Duodenal mucosa (tissue), 2 donors: ENCODE measurements around the gene GSTA4.

ENCODE experiments used
- H3K27ac ChIP-seq: one replicate; pipeline ENCODE4 v1.7.0; 2013; ENCODE audit warnings: low read depth, low read length
- H3K27me3 ChIP-seq, 2 donors: one replicate each; pipeline ENCODE4 v1.7.0; 2013; ENCODE audit warnings: low read length in 2 of 2, control low read depth in 1 of 2; ENCODE audit not compliant: insufficient read depth in 2 of 2, control insufficient read depth in 1 of 2
- H3K36me3 ChIP-seq, 2 donors: one replicate each; pipeline ENCODE4 v1.7.0; 2013; ENCODE audit warnings: low read length in 2 of 2, control low read depth in 1 of 2; ENCODE audit not compliant: insufficient read depth in 2 of 2, control insufficient read depth in 1 of 2
- H3K4me1 ChIP-seq, 2 donors: one replicate each; pipeline ENCODE4 v1.7.0; 2013; ENCODE audit warnings: low read length in 2 of 2, control low read depth in 1 of 2; ENCODE audit not compliant: insufficient read depth in 2 of 2, control insufficient read depth in 1 of 2
- H3K4me3 ChIP-seq, 2 donors: one replicate each; pipeline ENCODE4 v1.7.0; 2013; ENCODE audit warnings: low read length in 2 of 2, low read depth in 1 of 2
- H3K9ac ChIP-seq, 2 donors: one replicate each; pipeline ENCODE4 v1.7.0; 2013; ENCODE audit warnings: low read length in 2 of 2, low read depth in 1 of 2
- H3K9me3 ChIP-seq, 2 donors: one replicate each; pipeline ENCODE4 v1.7.0; 2013; ENCODE audit warnings: low read length in 2 of 2, control low read depth in 1 of 2; ENCODE audit not compliant: control insufficient read depth in 1 of 2

GSTA4 gene

DNA sequence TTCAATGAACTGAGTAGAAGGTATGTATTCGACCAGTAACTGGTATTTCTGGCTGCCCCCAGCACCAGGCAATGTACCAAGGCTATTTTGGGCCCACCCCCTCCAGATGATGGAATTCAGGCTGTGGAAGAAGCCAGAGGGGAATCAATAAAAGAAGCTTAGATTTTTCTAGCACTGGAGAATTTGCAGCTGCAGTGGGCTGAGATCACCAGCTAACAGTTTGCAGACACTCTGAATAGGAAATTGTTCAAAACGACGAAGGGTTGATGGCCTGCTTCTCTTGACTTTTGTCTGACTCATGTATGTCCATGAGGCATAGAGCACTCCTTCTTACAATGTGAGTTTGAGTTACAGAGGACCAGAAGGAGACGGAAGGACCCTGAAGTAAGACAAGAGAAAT, 37.8 kb upstream of the GSTA4 start:
- Histone ChIP-seq H3K36me3 (peaks cover 27 to 81% of the 10 kb centered on the region in 2 donors), H3K27ac (no peak overlapping the region), H3K27me3 (no peaks in the 10 kb centered on the region), H3K9ac (no peak overlapping the region), H3K4me1 (peaks cover 0 to 6% of the 10 kb centered on the region in 2 donors), H3K4me3 (no peak overlapping the region), H3K9me3 (no peaks in the 10 kb centered on the region)

DNA sequence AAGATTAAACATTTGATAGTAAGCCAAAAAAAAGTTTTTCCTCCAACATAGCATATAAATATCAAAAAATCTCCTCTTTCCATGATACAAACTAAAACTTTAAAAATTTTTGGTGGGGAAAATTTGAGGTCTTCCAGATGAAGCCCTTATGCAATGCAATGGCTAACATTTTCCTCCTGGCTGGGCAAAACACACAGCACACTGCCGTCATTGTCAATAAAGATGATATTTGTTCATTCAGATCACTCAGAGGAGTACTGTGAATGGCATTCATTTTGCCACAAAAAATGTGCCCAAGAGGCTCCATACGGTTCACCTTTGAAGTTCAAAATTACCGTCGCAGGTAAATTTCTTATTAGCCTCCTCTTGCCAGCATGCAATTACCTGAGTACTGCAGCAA, 36.2 kb upstream of the GSTA4 start:
- H3K36me3 ChIP-seq = peaks cover 34 to 84% of the 10 kb centered on the region in 2 donors

DNA sequence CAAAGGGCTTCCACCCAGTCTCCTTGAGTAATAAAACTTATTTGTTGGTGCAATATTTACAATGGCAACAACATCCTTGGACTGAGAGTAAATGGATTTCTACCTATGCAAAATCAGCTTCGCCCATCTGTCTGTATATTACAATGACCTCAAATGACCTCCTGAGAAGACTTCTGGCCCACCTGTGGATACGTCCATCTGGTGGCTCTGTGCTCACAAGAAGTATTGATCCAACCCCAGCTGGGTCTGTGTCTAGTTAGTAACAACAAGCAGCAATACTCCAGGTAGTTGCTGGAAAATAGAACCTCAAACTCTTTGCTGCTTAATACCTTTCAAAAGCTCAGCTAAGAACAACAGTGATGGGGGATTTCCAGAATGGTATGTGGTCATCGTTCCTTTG, 34.7 kb upstream of the GSTA4 start:
- Histone ChIP-seq H3K9me3 (no peaks in the 10 kb centered on the region), H3K27ac (no peak overlapping the region), H3K4me1 (peaks cover 0 to 6% of the 10 kb centered on the region in 2 donors), H3K4me3 (no peak overlapping the region), H3K36me3 (peaks cover 38 to 83% of the 10 kb centered on the region in 2 donors), H3K9ac (no peak overlapping the region), H3K27me3 (no peaks in the 10 kb centered on the region)

More for the DNA sequence above, 36.2 kb upstream of the GSTA4 start:
- Histone ChIP-seq H3K9me3 (no peaks in the 10 kb centered on the region), H3K9ac (no peak overlapping the region), H3K27ac (no peak overlapping the region), H3K4me1 (peaks cover 0 to 6% of the 10 kb centered on the region in 2 donors), H3K4me3 (no peak overlapping the region), H3K27me3 (no peaks in the 10 kb centered on the region)

DNA sequence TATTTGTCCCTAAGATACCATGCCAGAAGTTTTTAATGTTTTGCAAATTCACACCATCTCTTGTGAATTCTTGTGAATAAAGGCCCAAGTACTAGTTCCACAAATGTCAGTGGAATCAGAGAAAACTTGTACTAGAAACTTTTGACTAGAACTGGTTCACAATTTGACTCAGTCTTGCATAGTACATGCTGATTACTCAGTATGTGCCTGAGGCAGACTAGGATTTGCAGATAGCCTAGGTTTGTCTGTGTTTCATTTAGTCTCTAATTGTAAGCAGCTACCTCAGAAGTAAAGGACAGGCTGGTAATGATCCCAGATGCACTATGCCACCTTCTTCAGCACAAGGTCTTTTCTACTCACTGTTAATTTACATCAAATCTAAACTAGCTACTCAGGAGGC, 34.2 kb upstream of the GSTA4 start:
- Histone ChIP-seq H3K9me3 (no peaks in the 10 kb centered on the region), H3K9ac (no peak overlapping the region), H3K4me1 (peaks cover 0 to 6% of the 10 kb centered on the region in 2 donors), H3K27ac (no peak overlapping the region), H3K36me3 (peaks cover 34 to 83% of the 10 kb centered on the region in 2 donors), H3K27me3 (no peaks in the 10 kb centered on the region), H3K4me3 (no peak overlapping the region)

DNA sequence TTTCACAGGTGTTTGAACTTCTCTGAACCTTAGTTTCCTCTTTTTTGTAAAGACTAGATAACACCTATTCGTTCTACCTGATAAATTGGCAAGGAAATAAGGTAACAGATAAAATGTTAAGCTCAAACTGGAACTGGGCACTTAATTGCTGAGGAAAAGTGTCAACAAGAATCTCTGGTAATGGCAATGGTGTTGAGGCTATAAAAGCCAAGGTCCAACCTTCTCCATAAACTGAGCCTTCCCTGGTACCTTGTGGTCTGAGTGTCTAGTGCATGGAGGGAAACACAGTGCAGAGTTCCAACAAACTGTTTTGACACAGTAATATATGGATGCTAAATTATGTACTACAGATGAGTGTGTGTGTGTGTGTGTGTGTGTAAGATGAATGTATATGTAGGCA, 33.4 kb upstream of the GSTA4 start:
- Histone ChIP-seq H3K4me1 (peaks cover 0 to 6% of the 10 kb centered on the region in 2 donors), H3K36me3 (peaks cover 34 to 84% of the 10 kb centered on the region in 2 donors)

DNA sequence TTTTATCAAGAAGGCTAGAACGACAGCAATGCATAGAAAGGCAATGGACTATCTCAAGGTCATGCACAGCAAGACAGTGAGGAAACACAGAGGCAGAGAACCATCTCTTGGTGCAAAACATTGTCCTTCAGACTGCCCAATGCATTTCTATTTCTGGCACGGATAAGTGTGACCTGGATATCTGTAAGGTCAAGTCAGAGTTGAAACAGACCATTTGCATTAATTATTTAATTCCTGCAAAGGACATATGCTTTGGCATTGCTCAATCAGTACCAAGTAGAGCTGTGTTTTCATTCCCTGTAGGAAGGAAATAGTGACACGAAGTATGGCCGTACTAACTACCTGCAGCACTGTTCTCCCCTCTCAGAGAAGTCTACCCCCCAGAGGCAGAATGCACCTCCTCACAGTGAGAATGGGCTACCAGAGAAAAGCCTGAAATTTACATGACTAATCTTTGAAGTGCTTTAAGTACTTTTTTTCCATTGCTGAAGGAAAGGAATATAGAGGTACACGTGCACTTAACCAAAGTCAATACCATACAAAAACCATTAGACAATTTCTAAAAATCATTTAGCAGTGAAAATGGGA, 32.1 kb upstream of the GSTA4 start:
- Histone ChIP-seq H3K4me3 (no peak overlapping the region), H3K27me3 (no peaks in the 10 kb centered on the region), H3K27ac (no peak overlapping the region), H3K36me3 (peaks cover 31 to 80% of the 10 kb centered on the region in 2 donors), H3K9me3 (no peaks in the 10 kb centered on the region), H3K9ac (no peak overlapping the region), H3K4me1 (no peaks in the 10 kb centered on the region)

More for the DNA sequence above, 33.4 kb upstream of the GSTA4 start:
- no peak overlapping the region for H3K4me3 ChIP-seq
- H3K9ac ChIP-seq = no peak overlapping the region
- H3K9me3 ChIP-seq = no peaks in the 10 kb centered on the region
- H3K27ac ChIP-seq = no peak overlapping the region
- H3K27me3 ChIP-seq = no peaks in the 10 kb centered on the region

DNA sequence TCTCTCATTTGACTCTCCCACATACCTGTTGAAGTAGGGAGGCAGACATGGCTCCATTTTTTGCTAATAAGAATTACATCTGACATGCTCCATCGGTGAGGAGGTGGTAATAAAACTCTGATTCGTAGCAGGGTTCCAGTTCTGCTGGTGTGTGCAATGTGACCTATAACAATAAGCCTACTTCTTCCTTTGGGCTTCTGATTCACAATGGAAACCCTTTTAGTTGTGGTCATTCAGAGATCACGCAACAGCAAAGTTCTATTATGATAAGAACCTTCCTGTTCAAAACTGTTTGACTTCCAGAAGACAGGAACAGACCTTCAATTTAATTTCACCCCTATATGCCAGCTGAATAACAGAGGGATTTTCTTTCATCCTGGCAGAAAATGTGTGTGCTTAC, 31.4 kb upstream of the GSTA4 start:
- Histone ChIP-seq H3K27ac (no peak overlapping the region), H3K9me3 (no peaks in the 10 kb centered on the region), H3K9ac (no peak overlapping the region), H3K4me1 (no peaks in the 10 kb centered on the region), H3K4me3 (no peak overlapping the region), H3K36me3 (peaks cover 28 to 74% of the 10 kb centered on the region in 2 donors), H3K27me3 (no peaks in the 10 kb centered on the region)

DNA sequence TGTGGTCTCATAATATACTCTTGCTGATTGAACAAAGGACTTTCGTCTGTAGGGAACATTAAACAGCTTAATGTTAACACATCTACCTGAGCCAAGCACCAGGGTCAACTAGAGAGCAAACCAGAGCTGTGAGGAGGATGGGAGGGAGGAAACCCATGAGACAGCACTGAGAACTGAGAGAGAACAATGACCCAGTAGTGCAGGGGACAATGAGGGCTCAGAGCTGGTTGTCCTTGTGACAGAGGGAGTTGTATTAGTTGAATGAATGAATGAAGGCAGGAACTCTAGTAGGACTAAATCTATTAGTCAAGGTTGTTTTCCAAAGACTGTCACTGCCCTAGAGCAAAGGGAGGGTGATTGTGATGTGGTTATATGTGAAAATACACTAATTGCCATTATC, 28.2 kb upstream of the GSTA4 start:
- Histone ChIP-seq H3K4me1 (no peaks in the 10 kb centered on the region), H3K4me3 (no peak overlapping the region), H3K36me3 (peaks cover 17 to 50% of the 10 kb centered on the region in 2 donors), H3K27me3 (no peaks in the 10 kb centered on the region), H3K9me3 (no peaks in the 10 kb centered on the region), H3K9ac (no peak overlapping the region), H3K27ac (no peak overlapping the region)

DNA sequence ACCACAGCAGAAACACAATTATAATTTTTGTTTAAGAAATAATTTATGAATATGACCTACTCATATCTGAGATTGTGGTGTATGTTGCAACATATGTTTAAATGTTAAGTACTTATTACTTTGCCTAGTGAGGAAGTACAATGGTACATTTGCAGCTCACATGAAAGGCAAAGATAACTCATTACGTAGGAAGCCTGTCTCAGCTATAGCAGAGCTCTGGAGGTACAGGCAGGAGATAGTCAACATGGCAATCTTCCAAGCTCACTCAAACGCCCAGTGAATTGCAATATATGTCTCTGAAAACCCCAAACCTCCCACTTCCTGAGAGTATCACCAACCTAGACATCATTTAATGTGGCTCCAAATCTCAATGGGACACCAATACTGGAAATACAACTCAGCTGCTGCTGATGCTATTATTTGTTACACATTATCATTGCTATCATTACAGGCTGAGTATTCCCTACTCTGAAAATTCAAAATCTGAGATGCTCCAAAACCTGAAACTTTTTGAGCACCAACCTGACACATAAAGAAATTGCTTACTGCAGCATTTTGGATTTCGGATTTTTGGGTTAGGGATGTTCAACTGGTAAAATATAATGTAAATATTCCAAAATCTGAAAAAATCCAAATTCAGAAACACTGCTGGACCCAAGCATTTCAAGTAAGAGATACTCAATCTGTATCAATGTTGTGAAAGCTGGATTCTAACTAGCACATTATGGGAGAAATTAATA, 25.1 kb upstream of the GSTA4 start:
- Histone ChIP-seq H3K27me3 (no peaks in the 10 kb centered on the region), H3K27ac (no peak overlapping the region), H3K4me3 (no peak overlapping the region), H3K9ac (no peak overlapping the region), H3K36me3 (peaks cover 18 to 55% of the 10 kb centered on the region in 2 donors), H3K4me1 (no peaks in the 10 kb centered on the region), H3K9me3 (no peaks in the 10 kb centered on the region)

DNA sequence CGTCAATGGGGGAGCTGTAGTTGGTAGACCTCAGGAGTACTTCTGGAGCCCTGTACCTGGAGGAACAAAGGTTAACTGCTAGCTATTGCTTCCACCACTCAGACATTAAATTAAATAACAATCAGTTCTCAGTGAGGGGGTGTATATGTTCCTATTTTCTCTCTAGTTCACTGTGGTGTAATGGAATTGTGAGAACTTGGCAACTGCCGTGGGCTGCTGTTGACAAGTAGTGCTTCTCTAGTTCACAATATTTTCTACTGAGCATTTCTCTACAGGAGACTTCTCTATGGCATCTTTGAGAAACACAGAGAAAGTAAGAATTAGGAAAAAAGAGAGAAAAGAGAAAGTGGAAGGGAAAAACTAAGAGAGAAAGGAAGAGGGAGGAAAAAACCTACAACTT, 23.4 kb upstream of the GSTA4 start:
- Histone ChIP-seq H3K4me1 (peaks cover 9 to 12% of the 10 kb centered on the region in 2 donors), H3K9ac (no peak overlapping the region), H3K36me3 (peaks cover 21 to 50% of the 10 kb centered on the region in 2 donors), H3K27me3 (no peaks in the 10 kb centered on the region), H3K27ac (no peak overlapping the region), H3K4me3 (no peak overlapping the region), H3K9me3 (no peaks in the 10 kb centered on the region)
